CD4-positive, alpha-beta T cell treated with Interleukin-4 for 4 hours (primary cell): ENCODE results near the gene DLGAP1.

Experiments
- DNase-seq: peaks from one replicate; pipeline ENCODE4 v3.0.0-alpha.2; 2020

Gene DLGAP1

DNA sequence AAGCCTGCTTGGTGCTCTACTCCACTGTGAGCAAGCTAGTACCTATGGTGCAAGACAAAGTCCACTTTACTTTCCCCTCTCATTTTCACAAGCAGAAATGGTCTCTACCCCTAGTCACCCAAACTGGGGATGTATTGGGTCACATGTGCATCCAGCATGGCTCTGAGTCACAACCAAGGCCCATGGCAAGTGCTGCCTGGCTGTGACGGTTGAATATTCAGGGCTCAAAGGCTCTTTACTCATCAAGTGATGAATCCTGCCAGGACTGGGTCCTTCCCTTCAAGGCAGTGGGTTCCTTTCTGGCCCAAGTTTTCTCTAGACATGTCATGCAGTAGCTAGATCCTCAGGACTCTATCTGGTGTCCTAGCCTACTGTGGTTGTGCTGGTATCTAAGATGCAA, 311.5 kb downstream of the DLGAP1 start:
- no peak for DNase-seq

DNA sequence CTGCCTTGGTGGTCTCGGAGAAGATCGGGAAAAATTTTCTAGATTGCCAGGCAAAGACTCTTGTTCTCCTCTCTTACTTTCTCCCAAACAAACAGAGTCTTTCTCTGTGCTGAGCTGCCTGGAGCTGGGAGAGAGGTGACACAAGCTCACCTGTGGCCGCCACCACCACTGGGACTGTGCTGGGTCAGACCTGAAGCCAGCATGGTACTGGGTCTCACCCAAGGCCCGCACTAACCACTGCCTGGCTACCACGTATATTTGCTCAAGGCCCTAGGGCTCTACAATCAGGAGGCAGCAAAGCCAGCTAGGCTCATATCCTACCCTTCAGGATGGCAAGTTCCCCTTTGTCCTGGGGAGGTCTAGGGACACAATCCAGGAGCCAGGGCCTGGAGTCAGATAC, 312.2 kb downstream of the DLGAP1 start:
- DNase-seq = no peak

DNA sequence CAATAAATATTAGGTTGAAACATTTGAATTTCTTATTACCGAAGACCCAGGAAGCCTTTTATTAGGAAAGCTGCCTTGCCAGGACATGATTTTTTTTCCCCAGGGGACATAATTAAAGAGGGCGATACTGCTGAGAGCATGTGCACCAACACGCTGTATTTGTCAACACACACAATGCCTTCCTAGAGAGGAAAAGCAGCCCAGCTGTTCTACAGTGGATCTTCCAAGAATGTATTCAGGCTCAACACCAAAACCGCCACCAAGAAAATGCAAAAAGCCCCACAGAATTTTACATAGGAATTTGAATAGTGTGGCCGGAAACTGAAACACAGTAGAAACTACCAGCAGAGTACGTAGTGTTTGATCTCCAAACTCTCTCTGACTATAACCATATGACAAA, 320.4 kb downstream of the DLGAP1 start:
- no peak for DNase-seq

DNA sequence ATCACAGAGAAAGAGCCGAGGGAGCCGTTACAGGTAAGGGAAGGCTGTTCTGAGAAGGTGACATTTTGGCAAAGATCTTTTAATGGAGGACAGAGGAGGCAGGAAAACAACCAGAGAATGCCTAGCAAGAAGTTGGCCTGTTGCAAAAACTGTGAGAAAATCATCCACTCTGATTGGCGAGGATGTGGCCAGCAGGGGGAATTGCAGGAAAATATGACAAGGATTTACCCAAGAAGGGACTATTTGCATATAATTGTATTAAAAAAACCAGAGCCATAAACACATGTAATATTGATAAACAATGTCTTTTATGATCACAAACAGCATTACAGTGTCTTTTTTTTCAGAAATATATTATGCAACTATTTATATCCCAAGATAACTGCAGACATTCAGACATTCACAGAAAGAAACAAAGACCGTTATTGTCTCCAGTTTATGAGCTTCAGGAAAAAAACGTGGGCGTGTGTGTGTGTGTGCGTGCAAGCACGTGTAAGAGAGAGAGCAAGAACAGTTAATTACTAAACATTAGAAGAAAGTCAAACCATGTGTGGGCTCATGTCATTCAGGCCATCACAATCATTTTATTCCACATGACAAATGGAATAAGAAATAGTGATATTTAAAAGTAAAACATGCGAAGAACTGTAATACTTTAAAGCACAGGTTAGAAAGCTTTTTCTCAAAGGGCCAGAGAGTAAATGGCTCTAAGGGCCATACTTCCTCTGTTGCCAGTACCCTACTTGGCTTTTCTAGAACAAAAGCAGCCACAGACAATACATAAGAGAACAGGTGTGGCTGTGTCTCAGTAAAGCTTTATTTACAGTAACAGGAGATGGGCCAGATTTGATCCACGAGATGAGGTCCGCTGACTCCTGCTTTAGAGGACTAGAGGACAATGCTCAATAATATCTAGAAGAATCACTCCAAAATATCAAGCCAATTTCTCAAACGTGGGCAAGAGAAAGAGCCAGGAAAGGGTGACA, 324.1 kb downstream of the DLGAP1 start:
- no peak for DNase-seq

DNA sequence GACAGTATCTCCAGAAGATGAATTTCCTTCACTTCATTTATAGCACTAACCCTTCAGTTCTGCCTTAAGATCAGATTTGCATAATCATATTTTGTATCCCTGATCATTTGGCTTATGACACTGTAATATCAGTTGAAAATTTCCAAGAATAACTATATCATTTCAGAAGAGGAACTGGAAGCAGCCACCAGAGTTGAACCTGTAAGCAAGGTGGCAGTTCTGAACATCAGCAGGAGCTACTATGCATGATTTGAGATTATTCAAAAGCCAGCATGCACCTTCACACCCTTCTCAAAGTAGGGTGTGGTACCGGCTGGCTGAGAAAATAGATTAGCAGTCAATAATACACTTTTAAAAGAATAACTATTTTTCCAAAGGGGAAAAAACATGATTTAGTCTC, 328.2 kb downstream of the DLGAP1 start:
- DNase-seq = no peak

DNA sequence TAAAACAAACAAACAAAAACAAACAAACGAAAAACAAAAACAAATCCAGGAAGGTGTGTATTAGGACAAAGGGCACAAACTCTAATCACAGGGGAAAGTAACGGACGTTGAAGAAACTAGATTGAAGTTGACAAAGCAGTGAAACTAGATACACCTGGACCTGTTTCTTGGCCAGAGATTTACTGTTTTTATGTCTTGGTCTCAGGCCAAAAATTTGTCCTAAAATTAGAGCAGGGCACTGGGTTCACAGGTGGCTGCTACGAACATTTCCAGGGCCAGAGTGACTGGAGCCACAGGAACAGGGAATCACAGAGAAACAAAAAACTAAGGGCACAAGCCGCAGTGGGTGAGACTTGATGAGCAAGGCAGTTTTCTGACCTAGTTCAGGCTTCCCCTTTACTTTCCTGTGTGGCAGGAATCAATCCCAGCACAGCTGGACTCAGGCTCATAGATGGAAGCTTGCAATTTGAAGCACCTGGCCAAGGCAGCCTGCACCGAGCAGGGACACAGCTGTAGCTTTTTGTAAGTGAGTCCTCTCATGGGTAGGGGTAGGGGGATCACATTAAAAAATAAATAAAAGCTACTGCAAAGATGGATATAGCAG, 329.4 kb downstream of the DLGAP1 start:
- no peak for DNase-seq

DNA sequence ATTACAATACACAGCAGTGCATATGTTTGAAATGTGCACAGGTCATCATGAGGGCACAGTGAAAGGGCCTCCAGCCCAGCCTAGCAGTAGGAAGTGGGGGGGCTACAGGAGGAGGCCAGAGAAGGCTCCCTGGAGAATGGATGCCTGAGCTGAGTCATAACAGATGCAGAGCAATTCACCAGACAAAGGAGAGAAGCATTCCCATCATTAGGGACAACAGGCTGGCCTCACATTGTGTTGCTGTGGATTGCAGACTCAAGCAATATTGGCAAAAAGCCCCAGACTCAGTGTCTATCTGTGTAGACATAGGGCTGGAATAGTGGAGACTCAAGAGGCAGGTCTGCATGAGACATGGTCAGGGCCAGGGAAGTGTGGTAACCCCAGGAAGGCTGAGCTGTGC, 329.9 kb downstream of the DLGAP1 start:
- DNase-seq = no peak

DNA sequence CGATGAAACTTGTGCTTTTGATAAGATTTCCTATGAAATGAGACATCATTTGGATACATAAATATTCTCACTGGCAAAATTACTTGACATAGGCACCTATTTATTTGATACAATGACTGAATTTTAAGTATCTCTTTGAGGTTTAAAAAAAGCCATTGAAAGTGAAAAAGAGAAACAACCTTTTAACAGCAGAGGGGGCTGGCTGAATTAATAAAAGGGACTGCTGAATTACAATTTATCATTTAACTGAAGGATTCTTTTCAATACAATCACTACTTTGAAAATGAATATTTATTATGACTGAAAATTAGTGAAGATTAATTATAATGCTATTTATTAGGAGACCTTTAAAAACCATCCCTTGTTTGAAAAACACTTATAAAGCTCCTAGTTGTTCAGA, 335.3 kb downstream of the DLGAP1 start:
- DNase-seq = no peak

DNA sequence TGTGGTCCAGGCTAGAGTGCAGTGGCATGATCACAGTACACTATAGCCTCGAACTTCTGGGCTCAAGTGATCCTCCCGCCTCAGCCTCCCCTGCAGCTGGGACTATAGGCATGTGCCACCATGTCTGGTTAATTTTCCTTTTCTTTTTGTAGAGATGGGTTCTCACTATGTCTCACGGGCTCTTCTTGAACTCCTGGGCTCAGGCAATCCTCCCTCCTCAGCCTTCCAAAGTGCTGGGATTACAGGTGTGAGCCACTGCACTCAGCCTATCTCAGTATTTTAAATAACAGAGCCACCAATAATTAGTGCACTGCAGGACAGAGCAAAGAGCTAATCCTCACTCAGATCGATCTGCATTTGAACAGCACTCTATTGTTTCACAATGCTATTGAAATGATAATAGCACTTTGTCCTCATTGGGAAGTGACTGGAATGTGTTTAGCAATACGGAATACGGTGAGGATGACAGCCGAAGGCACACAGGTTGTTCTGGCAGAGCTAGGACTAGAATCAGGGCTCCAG, 335.9 kb downstream of the DLGAP1 start:
- no peak for DNase-seq

DNA sequence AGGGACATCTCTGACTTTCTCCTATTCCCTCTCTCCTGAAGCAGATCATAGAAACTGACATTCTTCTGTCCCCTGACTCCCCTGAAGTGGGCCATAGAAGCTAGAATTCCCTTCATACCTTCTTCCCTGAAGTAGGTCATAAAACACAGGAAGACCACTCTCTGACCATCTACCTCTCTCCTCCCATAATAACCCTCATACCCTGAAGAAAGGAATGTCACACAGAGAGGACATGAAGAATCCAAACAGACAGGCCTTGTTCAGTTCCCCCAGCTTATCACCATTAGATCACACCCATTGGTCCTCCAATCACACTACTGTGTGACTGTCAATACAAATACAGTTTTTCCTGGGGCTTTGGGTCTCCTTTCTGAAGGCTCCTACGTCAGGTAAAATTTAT, 347.1 kb downstream of the DLGAP1 start:
- DNase-seq = no peak

DNA sequence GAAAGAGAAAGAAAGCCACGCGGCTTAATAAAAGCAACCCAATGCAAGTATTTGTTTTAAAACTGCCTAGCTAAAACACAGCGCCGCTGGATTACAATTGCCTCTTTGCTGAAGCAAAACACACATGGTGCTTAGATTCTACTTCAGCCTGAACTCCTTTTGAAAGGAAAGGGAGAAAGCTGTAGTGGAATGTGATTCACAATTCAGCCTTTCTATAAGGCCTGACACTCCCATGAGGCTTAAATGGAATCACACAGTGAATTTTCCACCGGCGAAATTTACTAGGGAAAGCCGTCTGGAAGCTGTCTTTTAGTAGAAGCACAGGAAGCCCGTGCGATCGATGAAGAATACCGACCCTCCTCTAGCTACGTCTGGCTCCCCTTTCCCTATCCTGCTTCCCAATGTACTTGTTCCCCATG, 348.0 kb downstream of the DLGAP1 start:
- no peak for DNase-seq

DNA sequence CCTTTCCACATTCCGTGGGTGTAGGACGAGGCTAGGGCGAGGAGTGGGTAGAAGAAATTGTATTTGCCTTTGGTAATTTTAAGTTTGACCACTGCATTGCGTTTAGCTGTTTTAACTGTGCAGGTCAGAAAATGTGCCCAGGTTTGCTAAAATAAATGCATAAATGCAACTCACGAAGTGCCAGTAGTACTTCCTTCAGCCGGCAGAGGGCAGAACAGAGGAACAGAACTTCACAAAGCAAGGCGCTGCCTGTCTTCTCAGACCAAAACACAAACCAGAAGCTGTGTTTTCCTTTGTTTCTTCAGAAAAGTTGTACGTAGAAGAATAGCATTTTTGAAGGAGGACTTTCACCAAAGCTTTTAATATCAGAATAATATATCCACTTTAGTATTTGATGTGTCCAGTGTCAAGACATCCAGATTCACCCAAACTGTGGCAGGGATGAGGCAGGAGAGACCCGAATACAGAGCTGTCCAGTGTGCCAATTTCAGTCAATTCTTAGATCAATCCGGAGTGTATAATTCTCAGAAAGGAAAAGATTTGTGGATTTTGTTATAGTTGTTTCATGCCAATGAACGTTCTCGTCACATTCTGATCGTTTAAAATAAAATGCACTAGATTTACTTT, 348.6 kb downstream of the DLGAP1 start:
- peak; percentile 49 for DNase-seq

DNA sequence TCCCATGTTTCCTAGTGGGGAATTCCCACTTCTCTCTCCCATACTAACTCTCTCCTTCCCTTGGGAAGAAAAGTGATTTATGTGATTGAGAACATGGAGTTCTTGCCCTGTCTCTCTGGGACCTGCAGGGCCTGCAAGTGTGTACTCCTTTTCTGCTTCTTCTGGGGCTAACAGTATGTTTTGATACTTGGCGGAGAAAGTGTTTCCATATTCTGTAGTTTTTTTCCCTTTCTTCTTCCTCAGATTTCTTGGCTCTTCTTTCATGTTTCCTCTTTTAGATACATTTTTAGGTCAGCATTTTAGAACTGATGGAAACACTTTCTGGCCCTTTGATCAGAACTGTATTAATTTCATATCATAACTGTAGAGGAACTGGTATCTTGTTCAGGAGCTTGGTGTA, 352.2 kb downstream of the DLGAP1 start:
- DNase-seq = no peak

DNA sequence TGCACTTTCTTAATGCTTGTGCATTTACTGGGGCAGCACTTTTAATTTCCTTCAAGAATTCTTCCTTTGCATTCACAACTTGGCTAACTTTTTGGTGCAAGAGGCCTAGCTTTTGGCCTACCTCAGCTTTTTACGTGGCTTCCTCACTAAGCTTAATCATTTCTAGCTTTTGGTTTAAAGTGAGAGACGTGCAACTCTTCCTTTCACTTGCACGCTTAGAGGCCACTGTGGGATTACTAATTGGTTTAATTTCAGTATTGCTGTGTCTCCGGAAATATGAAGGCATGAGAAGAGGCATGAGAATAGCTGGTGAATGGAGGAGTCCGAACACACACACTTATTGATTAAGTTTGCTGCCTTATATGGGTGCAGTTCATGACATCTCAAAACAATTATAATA, 354.1 kb downstream of the DLGAP1 start:
- DNase-seq = no peak

DNA sequence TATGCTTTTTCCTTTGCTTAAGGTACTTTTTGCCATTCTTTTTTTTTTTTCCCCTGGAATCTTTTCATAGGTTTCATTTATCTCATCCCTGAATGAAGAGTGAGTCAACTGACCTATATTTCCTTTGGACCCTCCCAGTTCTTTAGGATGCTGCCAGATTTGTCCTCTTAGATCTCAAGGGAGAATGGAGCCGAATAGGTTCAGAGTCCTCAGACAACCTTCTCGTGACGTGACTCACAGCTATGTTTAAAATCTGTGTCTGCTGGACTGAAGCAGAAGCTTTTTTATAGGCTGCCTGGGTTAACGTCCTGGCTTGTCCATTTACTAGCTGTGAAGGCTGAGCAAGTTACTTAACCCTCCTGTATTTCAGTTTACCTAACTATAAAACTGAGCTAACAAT, 358.6 kb downstream of the DLGAP1 start:
- DNase-seq = no peak

DNA sequence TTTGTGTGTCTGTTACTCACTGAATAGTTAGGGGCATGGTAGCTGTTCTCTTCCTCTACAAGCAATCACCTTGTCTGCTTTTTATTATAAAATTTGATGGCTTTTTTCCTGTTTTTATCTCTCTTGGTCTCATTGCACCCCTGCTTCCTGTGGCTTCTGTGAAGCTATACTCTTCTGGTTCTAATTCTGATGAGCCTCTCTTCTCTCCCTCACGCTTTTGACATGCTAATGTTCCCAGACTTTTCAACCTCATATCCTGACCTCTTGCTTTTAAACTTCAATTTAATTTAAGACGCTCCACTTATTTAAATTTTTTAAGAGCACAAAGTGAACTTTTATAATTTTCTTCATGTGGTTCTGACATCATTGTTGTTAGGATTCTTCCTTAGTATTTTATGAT, 361.4 kb downstream of the DLGAP1 start:
- DNase-seq = no peak

DNA sequence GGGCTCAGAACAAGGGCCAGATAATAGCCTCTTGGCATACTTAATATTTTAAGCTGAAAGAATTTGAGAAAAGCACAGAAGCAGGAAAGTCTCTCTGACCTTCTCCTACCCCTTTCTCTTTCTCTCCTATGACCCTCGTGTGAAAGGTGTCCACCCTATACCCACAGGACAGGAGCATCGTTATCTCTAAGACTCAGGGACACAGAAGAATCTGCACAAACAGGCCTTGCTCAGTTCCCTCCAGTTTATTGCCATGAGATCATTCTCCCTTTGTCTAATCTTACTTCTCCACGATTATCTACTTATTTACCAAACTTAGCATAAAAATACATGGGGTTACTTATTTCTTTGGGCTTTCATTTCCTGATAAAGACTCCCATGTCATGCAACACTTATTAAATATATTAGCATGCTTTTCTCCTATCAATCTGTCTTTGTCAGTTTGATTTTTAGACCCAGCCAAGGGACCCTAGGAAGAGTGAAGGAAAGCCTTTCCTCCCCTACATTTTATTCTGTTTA, 370.7 kb downstream of the DLGAP1 start:
- no peak for DNase-seq

DNA sequence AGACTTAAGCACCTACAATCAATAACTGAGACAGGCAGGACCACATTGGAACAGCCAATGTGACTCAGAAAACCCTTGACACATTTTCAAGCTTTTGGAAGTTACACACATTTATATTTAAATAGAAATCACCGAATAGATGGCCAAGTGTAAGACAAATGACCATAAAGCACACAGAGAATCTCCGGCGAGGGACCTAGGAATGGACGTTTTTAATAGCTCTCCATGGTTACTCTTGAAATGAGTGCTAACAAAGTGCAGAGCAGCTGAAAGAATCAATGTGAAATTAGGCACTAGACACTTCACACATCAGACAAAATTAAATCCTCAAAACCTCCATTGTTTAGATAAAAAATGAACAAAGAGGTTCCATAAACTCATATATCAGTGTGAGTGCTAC, 376.9 kb downstream of the DLGAP1 start:
- DNase-seq = no peak

DNA sequence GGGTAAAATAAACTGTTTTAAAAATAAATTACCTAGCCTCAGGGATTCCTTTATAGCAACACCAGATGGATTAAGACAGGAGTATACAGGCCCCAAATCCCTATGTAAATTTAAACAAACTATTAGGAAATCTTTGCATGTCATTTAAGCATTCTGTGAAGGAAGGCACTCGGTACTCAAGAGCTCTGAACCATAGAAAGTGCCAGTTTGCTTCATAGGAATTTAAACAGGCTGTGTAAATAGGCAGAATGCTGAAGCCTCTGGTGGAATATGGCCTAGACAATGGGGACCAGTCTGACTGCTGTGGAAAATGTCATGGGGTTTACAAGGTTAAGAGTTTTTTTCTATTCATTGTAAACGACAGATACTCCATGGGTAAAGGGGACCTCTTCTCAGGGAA, 377.4 kb downstream of the DLGAP1 start:
- DNase-seq = no peak

DNA sequence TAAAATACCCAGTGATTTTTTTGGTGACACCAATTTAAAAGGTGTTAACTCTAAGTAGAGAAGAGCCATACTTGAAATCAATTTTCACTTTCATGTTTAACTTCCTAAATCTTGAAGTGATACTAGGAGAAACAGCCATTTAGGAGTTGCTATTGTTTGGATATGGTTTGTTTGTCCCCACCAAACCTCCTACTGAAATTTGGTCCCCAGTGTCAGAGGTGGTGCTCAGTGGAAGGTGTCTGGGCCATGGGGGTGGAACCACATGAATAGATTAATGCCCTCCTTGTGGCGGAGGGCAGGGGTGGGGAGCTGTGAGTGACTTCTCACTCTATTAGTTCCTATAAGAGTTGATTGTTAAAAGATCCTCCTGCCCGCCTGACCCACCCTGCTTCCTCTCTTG, 377.9 kb downstream of the DLGAP1 start:
- no peak for DNase-seq

DNA sequence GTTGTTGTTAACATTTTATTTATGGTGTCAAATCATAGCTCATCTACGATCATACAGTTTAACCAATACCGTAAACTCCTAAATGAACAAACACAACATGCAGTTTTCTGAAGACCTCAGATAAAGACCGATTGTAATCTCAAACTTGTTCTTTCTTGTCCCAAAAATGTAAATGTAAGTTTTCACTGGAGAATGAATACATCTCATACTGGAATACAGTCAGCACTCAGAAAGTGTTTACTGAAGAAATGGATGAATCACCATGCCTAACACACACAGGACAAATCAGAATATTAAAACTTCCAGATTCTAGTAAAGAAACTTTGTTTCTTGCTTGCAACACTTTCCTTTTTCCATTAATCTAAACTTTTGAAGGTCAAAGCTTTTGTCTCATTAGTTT, 380.5 kb downstream of the DLGAP1 start:
- DNase-seq = no peak

DNA sequence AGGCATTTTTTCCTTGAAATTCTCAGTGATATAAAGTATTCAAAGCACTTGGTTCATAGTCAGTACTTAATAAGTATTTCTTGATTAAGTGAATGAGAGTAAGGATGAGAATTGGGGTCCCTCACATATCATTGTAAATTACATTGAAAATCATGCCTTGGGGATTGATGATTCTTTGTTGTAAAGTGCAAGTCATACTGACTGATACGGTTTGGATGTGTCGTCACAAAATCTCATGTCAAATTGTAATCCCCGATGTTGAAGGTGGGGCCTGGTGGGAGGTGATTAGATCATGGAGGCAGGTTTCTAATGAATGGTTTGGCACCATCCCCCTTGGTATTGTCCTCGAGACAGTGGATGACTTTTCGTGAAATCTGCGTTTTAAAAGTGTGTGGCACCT, 385.9 kb downstream of the DLGAP1 start:
- DNase-seq = no peak

DNA sequence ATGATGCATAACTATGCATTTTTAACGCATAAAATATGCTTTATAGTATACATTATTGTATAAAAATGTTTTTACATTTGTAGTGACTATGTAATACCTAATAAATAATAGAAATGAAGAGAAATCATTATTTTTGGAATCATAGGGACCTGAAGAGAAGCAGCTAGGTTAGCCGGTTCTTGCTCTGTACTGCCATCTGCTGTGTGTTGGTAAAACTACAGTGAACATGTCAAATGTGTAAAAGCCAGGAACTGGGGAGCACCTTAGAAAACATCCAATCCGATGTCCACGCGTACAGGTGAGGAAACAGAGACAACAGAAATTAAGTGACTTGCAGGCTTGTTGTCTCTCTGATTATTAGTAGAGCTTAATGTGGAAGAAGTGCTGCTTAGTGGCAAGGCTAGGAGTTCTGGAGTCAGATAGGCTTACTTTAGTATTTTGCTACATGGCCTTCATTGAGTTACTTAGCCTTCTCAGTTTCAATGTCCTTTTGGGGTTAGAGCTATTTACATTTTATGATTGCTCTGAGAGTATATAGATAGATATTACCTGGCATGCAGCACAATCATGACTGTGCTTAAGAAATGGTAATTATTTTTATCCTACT, 386.5 kb downstream of the DLGAP1 start:
- peak; percentile 31 for DNase-seq
